ENCODE results near the gene NAGPA. TPM values are rescaled to one million over a fixed set of nuclear protein-coding genes. Genes with fewer than 3 reads are reported as not detected.

NAGPA gene
- total RNA-seq (2021) = 9.3 to 12.5 TPM (median 10.7 TPM) in 3 replicates
- percentile 50 among the genes with signal in this experiment for Bru-seq, nascent RNA
- long read RNA-seq, experiment 1, transcript NAGPA-201 (10 exons, 2,202 nt) = major isoform, 11 of 34 reads
- long read RNA-seq, experiment 1, partial matches to known transcripts = 9 of 34 reads
- long read RNA-seq, experiment 1, other reads (novel, unspliced or antisense) = 13 of 34 reads
- long read RNA-seq, experiment 2, partial matches to known transcripts = 5 of 10 reads
- long read RNA-seq, experiment 2, other reads (novel, unspliced or antisense) = 4 of 10 reads
- long read RNA-seq, experiment 3, partial matches to known transcripts = 3 of 6 reads
- long read RNA-seq, experiment 3, other reads (novel, unspliced or antisense) = 3 of 6 reads

- ChIA-PET CTCF (interaction anchor here (0.6 to 6.0 kb wide), 5 partner anchors 8 to 76 kb away, joined by 3 to 52 read pairs (median 6); no protein-coding TSS in a partner anchor), POLR2A (interaction anchor here (0.7 to 0.8 kb wide), 2 partner anchors 8 to 408 kb away, joined by 3 read pairs; no protein-coding TSS in a partner anchor)
- H3K36me3 Mint-ChIP-seq = no peaks in the 10 kb centered on the region
- ATAC-seq (peak; percentile 64), DNase-seq (ENCODE audit: low spot score) (peak; percentile 89)
- peak within 1 kb of the TSS; percentile 72 for H3K4me3 Mint-ChIP-seq
- H3K4me1 Mint-ChIP-seq = peaks cover 30% of the 10 kb centered on the region
- H3K9me3 Mint-ChIP-seq = no peaks in the 10 kb centered on the region
- peak within 1 kb of the TSS; percentile 24 for H3K27ac Mint-ChIP-seq
- H3K27me3 Mint-ChIP-seq (ENCODE audit: low read depth) = no peaks in the 10 kb centered on the region
- TF ChIP-seq NR3C1 (CRISPR knock-in tag; conservative IDR thresholded peaks at IDR 0.05; ENCODE audit: low read depth) (no peak), GTF2I (CRISPR knock-in tag; conservative IDR thresholded peaks at IDR 0.05) (no peak), HMGXB4 (CRISPR knock-in tag; IDR thresholded peaks at IDR 0.05) (peak; percentile 67; the same call in 1 of the 2 replicates), USF1 (CRISPR knock-in tag; IDR thresholded peaks at IDR 0.05) (peak; percentile 100), E2F1 (CRISPR knock-in tag; IDR thresholded peaks at IDR 0.05) (no peak), STAT6 (CRISPR knock-in tag; conservative IDR thresholded peaks at IDR 0.05; ENCODE audit: low read depth) (no peak), GRHL2 (CRISPR knock-in tag; IDR thresholded peaks at IDR 0.05; ENCODE audit: insufficient replicate concordance, severe bottlenecking) (no peak), ZNF512 (CRISPR knock-in tag; IDR thresholded peaks at IDR 0.05; ENCODE audit: borderline replicate concordance) (0 out of 2 replicates have a peak, but pooled peaks have one; percentile 28), FOXP1 (CRISPR knock-in tag; IDR thresholded peaks at IDR 0.05; ENCODE audit: borderline replicate concordance) (peak; percentile 62; the same call in 1 of the 2 replicates), USF2 (CRISPR knock-in tag; IDR thresholded peaks at IDR 0.05) (peak; percentile 100), TP53 (CRISPR knock-in tag; IDR thresholded peaks at IDR 0.05) (peak; percentile 26; the same call in 1 of the 2 replicates), CBFB (CRISPR knock-in tag; IDR thresholded peaks at IDR 0.05; ENCODE audit: low read depth) (0 out of 2 replicates have a peak, but pooled peaks have one; percentile 82), ZNF423 (CRISPR knock-in tag; IDR thresholded peaks at IDR 0.05) (no peak), ZMAT4 (CRISPR knock-in tag; IDR thresholded peaks at IDR 0.05) (no peak), TEAD1 (CRISPR knock-in tag; IDR thresholded peaks at IDR 0.05) (0 out of 2 replicates have a peak, but pooled peaks have one; percentile 53), IRF2 (CRISPR knock-in tag; IDR thresholded peaks at IDR 0.05; ENCODE audit: borderline replicate concordance, low read depth) (no peak), CREM (CRISPR knock-in tag; IDR thresholded peaks at IDR 0.05) (no peak), ERG (CRISPR knock-in tag; IDR thresholded peaks at IDR 0.05) (no peak), MAX (CRISPR knock-in tag; IDR thresholded peaks at IDR 0.05) (peak; percentile 49; the same call in 1 of the 2 replicates), SP1 (CRISPR knock-in tag; conservative IDR thresholded peaks at IDR 0.05) (peak; percentile 65), JAZF1 (CRISPR knock-in tag; IDR thresholded peaks at IDR 0.05) (no peak)
Observed at GRCh38 chr16:5033256-5034166, at the start of gene NAGPA. TSS of gene NAGPA (minus strand) at chr16:5033935. CDS start at chr16:5033914, 21 bp downstream.

Measured in WTC11 (cell line).